ENCODE results near the gene ELAVL1.

The ELAVL1 gene

GRCh38 chr19:7908742-7909461 lies 96.5 kb downstream of the ELAVL1 start:
- Mint-ChIP-seq H3K4me3 (no peak overlapping the region), H3K4me1 (ENCODE audit: low read depth) (peaks cover 22% of the 10 kb centered on the region), H3K27ac (no peak overlapping the region), H3K36me3 (ENCODE audit: low read depth) (peaks cover 60% of the 10 kb centered on the region), H3K27me3 (no peaks in the 10 kb centered on the region), H3K9me3 (no peaks in the 10 kb centered on the region)
- no peak for DNase-seq

All from activated T-cell treated with anti-CD3 and anti-CD28 coated beads, Interleukin-2, amount 50 U/mL, for 24 hours (primary cell).